Neural progenitor cell (in vitro differentiated cells): Measurements from ENCODE around the gene TNC. TPM values are rescaled to one million over a fixed set of nuclear protein-coding genes. Genes with fewer than 3 reads are reported as not detected.

Source experiments
- DNase-seq: peaks from one replicate; pipeline ENCODE4 v3.0.0-alpha.2; 2016; ENCODE audit warnings: low spot score
- H2AFZ ChIP-seq: fragments of 200-600 bp; sonication (generic); replicated peaks from 2 replicates; pipeline ENCODE4 v1.6.1; 2016; ENCODE audit warnings: antibody characterized with exemption
- H3F3A ChIP-seq: fragments of 200-600 bp; sonication (generic); 2 replicates; pipeline ENCODE4 v1.6.1; 2016; ENCODE audit warnings: antibody characterized with exemption, low read depth
- H3K27ac ChIP-seq: fragments of 200-600 bp; sonication (generic); 2 replicates; pipeline ENCODE4 v1.5.1; 2016; ENCODE audit warnings: mild to moderate bottlenecking
- H3K27me3 ChIP-seq: fragments of 200-600 bp; sonication (generic); 2 replicates; pipeline ENCODE4 v1.6.1; 2016; ENCODE audit warnings: mild to moderate bottlenecking, moderate library complexity
- H3K36me3 ChIP-seq: fragments of 200-600 bp; sonication (generic); 2 replicates; pipeline ENCODE4 v1.5.1; 2016
- H3K4me1 ChIP-seq: fragments of 200-600 bp; sonication (generic); 2 replicates; pipeline ENCODE4 v1.6.1; 2016; ENCODE audit warnings: mixed run types
- H3K4me2 ChIP-seq: fragments of 200-600 bp; sonication (generic); 2 replicates; pipeline ENCODE4 v1.6.1; 2016
- H3K4me3 ChIP-seq: fragments of 200-600 bp; sonication (generic); 2 replicates; pipeline ENCODE4 v1.5.1; 2016
- H3K79me2 ChIP-seq: fragments of 200-600 bp; sonication (generic); 2 replicates; pipeline ENCODE4 v1.6.1; 2016; ENCODE audit warnings: low read depth
- H3K9ac ChIP-seq: fragments of 200-600 bp; sonication (generic); 2 replicates; pipeline ENCODE4 v1.6.1; 2016
- H3K9me3 ChIP-seq: fragments of 200-600 bp; sonication (generic); 2 replicates; pipeline ENCODE4 v1.5.1; 2016; ENCODE audit warnings: low read depth
- H4K20me1 ChIP-seq: fragments of 200-600 bp; sonication (generic); 2 replicates; pipeline ENCODE4 v1.6.1; 2016; ENCODE audit warnings: low read depth
- H3K27ac Mint-ChIP-seq: 3 replicates; pipeline ENCODE4 v1.8.0; 2021; ENCODE audit warnings: mixed read lengths
- H3K27me3 Mint-ChIP-seq: 2 replicates; pipeline ENCODE4 v1.8.0; 2022; ENCODE audit warnings: low read depth, mild to moderate bottlenecking, inconsistent platforms, moderate library complexity, mixed read lengths; ENCODE audit not compliant: insufficient read depth
- H3K36me3 Mint-ChIP-seq: 3 replicates; pipeline ENCODE4 v1.8.0; 2021; ENCODE audit warnings: mixed read lengths
- H3K4me1 Mint-ChIP-seq: 3 replicates; pipeline ENCODE4 v1.8.0; 2021; ENCODE audit warnings: mixed read lengths
- H3K4me3 Mint-ChIP-seq: 3 replicates; pipeline ENCODE4 v1.8.0; 2021; ENCODE audit warnings: mild to moderate bottlenecking, moderate library complexity, mixed read lengths
- H3K9me3 Mint-ChIP-seq: 3 replicates; pipeline ENCODE4 v1.8.0; 2020; ENCODE audit warnings: mixed read lengths
- EZH2 ChIP-seq: fragments of 200-600 bp; sonication (generic); IDR thresholded peaks from 2 replicates; pipeline ENCODE4 v1.6.1; 2017; ENCODE audit warnings: antibody characterized with exemption, mild to moderate bottlenecking, moderate library complexity
- EZH2phosphoT487 ChIP-seq: fragments of 200-600 bp; sonication (generic); IDR thresholded peaks from 2 replicates; pipeline ENCODE4 v1.6.1; 2017; ENCODE audit warnings: antibody characterized with exemption
- total RNA-seq: library from RNA; depleted of rRNA; stranded (reverse); fragments of >200 nt; gene quantifications from 2 replicates; pipeline ENCODE4 v1.2.3, GENCODE V29; 2015; ENCODE audit warnings: low replicate concordance
- TF ChIP-seq, protein P1 (sequence below): fragments of 200-600 bp; sonication (generic); IDR thresholded peaks from 2 replicates; pipeline ENCODE4 v1.5.1; 2017; ENCODE audit warnings: antibody characterized with exemption, mild to moderate bottlenecking

The TNC gene
- total RNA-seq, 1 donor from 2014 or later = 54.9 TPM

DNA sequence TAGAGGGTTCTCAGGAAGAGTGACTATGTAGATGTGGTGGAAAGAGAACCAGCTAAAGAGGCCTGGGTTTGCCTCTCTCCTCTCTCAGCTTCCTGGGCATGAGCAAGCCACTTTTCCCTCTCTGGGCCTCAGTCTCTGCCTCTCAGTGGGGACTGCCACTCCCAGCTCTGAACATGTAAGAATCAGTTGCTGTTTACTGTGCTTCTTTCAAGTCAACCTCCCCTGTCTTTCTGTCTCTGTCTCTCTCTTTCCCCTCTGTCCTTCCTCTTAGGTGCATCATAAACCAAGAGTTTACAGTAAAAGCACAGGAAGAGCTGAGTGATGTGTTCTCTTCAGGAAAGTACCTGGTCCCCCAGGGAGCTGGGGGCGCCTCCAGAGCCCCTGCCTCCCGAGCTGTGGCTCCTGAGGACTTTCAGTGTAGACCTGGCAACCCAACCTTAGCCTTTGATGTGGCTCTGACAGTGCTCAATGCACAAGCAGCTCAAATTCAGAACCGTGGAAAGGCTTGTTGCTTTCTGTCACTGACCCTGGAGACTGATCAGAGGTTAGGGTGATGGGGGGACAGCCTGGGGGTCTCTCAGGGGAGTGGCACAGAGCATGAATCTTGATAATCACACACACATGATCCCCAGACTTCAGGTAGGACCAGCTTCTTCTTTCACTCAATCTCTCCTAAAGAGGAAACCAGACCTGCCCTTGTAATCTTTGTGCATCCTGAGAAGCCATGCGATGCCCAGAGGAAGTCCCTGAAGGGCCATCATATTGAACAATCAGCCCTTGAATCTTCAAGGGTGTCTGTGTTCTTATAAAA is 128.2 kb downstream of the TNC start:
- peaks cover 2% of the 10 kb centered on the region for H3K27me3 Mint-ChIP-seq
- Histone ChIP-seq H2AFZ (no peak overlapping the region), H3K4me3 (no peak overlapping the region), H3K79me2 (no peaks in the 10 kb centered on the region), H4K20me1 (no peaks in the 10 kb centered on the region), H3K27me3 (peaks cover 22% of the 10 kb centered on the region), H3K4me2 (no peak overlapping the region), H3F3A (no peaks in the 10 kb centered on the region), H3K9ac (no peak overlapping the region), H3K27ac (no peak overlapping the region), H3K4me1 (no peaks in the 10 kb centered on the region), H3K9me3 (no peaks in the 10 kb centered on the region), H3K36me3 (no peaks in the 10 kb centered on the region)
- H3K4me1 Mint-ChIP-seq = no peaks in the 10 kb centered on the region
- no peaks in the 10 kb centered on the region for H3K36me3 Mint-ChIP-seq
- no peak overlapping the region for H3K27ac Mint-ChIP-seq
- DNase-seq = no peak
- no peak for TF ChIP-seq EZH2
- TF ChIP-seq, protein P1, sequence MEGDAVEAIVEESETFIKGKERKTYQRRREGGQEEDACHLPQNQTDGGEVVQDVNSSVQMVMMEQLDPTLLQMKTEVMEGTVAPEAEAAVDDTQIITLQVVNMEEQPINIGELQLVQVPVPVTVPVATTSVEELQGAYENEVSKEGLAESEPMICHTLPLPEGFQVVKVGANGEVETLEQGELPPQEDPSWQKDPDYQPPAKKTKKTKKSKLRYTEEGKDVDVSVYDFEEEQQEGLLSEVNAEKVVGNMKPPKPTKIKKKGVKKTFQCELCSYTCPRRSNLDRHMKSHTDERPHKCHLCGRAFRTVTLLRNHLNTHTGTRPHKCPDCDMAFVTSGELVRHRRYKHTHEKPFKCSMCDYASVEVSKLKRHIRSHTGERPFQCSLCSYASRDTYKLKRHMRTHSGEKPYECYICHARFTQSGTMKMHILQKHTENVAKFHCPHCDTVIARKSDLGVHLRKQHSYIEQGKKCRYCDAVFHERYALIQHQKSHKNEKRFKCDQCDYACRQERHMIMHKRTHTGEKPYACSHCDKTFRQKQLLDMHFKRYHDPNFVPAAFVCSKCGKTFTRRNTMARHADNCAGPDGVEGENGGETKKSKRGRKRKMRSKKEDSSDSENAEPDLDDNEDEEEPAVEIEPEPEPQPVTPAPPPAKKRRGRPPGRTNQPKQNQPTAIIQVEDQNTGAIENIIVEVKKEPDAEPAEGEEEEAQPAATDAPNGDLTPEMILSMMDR = no peak
- no peak for TF ChIP-seq EZH2phosphoT487
- no peak overlapping the region for H3K4me3 Mint-ChIP-seq
- H3K9me3 Mint-ChIP-seq = no peaks in the 10 kb centered on the region

DNA sequence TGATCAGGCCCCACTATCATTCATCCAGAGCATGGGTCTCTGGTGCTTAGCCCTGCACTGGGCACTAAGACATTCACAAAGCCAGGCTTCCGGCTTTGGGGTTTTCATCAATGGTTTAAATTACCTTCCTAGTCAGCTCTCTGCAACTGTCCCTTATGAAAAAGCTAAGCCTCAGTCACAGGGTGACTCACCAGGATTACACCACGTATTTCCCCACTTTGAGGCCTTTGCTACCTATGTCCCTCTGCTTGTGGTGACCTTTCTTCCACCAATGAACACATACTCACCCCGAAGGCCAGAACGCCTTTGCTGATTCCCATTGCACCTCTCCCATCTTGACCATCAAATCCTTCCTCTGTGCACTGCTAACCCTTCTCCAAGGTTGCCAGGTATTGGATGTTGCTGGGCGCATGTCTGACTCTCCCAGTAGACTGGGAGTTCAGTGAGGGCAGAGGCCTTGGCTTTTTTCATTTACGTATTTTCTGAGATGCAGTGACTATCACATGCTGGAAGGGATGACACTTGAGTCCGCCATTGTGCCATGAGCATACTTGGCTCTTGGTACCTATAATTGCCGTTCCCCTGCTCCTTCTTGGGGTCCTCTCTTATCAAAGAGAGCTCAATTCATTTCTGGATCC is 128.9 kb downstream of the TNC start:
- no peaks in the 10 kb centered on the region for H3K36me3 ChIP-seq
- no peak overlapping the region for H3K4me3 Mint-ChIP-seq
- H3K36me3 Mint-ChIP-seq = no peaks in the 10 kb centered on the region
- TF ChIP-seq EZH2phosphoT487 (no peak), EZH2 (no peak)
- TF ChIP-seq, protein P1 = no peak
- H3K9ac ChIP-seq = no peak overlapping the region
- no peak for DNase-seq
- no peaks in the 10 kb centered on the region for H3K9me3 ChIP-seq
- no peaks in the 10 kb centered on the region for H3F3A ChIP-seq
- no peak overlapping the region for H3K27ac Mint-ChIP-seq
- H3K4me2 ChIP-seq = no peak overlapping the region
- no peak overlapping the region for H3K27ac ChIP-seq
- no peaks in the 10 kb centered on the region for H3K4me1 ChIP-seq
- no peak overlapping the region for H3K4me3 ChIP-seq
- H3K4me1 Mint-ChIP-seq = no peaks in the 10 kb centered on the region
- H4K20me1 ChIP-seq = no peaks in the 10 kb centered on the region
- H3K79me2 ChIP-seq = no peaks in the 10 kb centered on the region
- H3K27me3 Mint-ChIP-seq = peaks cover 2% of the 10 kb centered on the region
- no peaks in the 10 kb centered on the region for H3K9me3 Mint-ChIP-seq
- H3K27me3 ChIP-seq = peaks cover 22% of the 10 kb centered on the region
- no peak overlapping the region for H2AFZ ChIP-seq

DNA sequence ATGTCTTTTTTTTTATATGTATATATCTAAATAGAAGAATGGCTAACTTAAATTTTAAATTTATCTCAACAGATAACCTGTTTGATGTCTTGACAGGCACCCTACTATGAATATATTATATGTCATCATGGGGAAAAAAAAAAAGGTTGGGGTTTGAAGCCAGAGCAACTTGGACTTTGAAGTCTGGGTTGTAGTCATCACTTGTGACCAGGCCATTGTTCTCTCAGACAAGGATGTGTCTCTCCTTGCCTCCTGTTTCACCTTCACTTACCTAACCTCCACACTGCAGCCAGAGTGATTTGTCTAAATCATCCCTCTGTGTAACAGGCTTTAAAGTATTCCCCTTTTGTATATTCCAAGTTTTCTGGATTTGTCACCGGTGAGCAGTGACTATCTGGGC is 130.8 kb downstream of the TNC start:
- H3K4me3 Mint-ChIP-seq = no peak overlapping the region
- Histone ChIP-seq H3K27me3 (peaks cover 42% of the 10 kb centered on the region), H3K9me3 (no peaks in the 10 kb centered on the region)

More for the DNA sequence above, 130.8 kb downstream of the TNC start:
- Mint-ChIP-seq H3K4me1 (no peaks in the 10 kb centered on the region), H3K27me3 (no peaks in the 10 kb centered on the region), H3K9me3 (no peaks in the 10 kb centered on the region), H3K36me3 (no peaks in the 10 kb centered on the region), H3K27ac (no peak overlapping the region)
- Histone ChIP-seq H3K4me1 (no peaks in the 10 kb centered on the region), H3K4me2 (no peak overlapping the region), H4K20me1 (no peaks in the 10 kb centered on the region), H3K4me3 (no peak overlapping the region), H3K9ac (no peak overlapping the region), H2AFZ (no peak overlapping the region), H3F3A (no peaks in the 10 kb centered on the region), H3K36me3 (no peaks in the 10 kb centered on the region), H3K79me2 (no peaks in the 10 kb centered on the region), H3K27ac (no peak overlapping the region)
- TF ChIP-seq, protein P1 = no peak
- TF ChIP-seq EZH2phosphoT487 = no peak
- no peak for TF ChIP-seq EZH2
- DNase-seq = no peak
